Endothelial cell (in vitro differentiated cells): ENCODE results near the gene MICALL2. TPM values are rescaled to one million over a fixed set of nuclear protein-coding genes. Genes with fewer than 3 reads are reported as not detected.

Experiments
- DNase-seq: peaks from one replicate; pipeline ENCODE4 v3.0.0; 2021; ENCODE audit warnings: low spot score
- H3K27ac Mint-ChIP-seq: one replicate; pipeline ENCODE4 v1.8.0; 2021; ENCODE audit warnings: mixed read lengths, inconsistent platforms; ENCODE audit not compliant: unreplicated experiment
- H3K27me3 Mint-ChIP-seq: one replicate; pipeline ENCODE4 v1.8.0; 2021; ENCODE audit warnings: mild to moderate bottlenecking, moderate library complexity, mixed read lengths, inconsistent platforms; ENCODE audit not compliant: unreplicated experiment
- H3K36me3 Mint-ChIP-seq: one replicate; pipeline ENCODE4 v1.8.0; 2021; ENCODE audit warnings: mild to moderate bottlenecking, low read depth, mixed read lengths, inconsistent platforms; ENCODE audit not compliant: unreplicated experiment
- H3K4me1 Mint-ChIP-seq: one replicate; pipeline ENCODE4 v1.8.0; 2021; ENCODE audit warnings: mild to moderate bottlenecking, mixed read lengths, inconsistent platforms; ENCODE audit not compliant: unreplicated experiment
- H3K4me3 Mint-ChIP-seq: one replicate; pipeline ENCODE4 v1.8.0; 2021; ENCODE audit warnings: mild to moderate bottlenecking, mixed read lengths, inconsistent platforms; ENCODE audit not compliant: unreplicated experiment
- H3K9me3 Mint-ChIP-seq: one replicate; pipeline ENCODE4 v1.8.0; 2021; ENCODE audit warnings: mixed read lengths, inconsistent platforms; ENCODE audit not compliant: unreplicated experiment
- CTCF ChIP-seq: fragments of 200-600 bp; sonication (generic); IDR thresholded peaks from one replicate; pipeline ENCODE4 v1.5.0; 2021; ENCODE audit warnings: antibody characterized with exemption; ENCODE audit not compliant: unreplicated experiment
- total RNA-seq: library from RNA; stranded (reverse); fragmentation: NEBNext Ultra II Directional; extraction: Animal tissue kit (Norgen Biotek cat#: 25700); gene quantifications from one replicate; pipeline ENCODE4 v1.2.1, GENCODE V29; 2021; ENCODE audit not compliant: unreplicated experiment

Gene MICALL2
- total RNA-seq, 1 donor from 2014 or later, result 25.0 TPM

DNA sequence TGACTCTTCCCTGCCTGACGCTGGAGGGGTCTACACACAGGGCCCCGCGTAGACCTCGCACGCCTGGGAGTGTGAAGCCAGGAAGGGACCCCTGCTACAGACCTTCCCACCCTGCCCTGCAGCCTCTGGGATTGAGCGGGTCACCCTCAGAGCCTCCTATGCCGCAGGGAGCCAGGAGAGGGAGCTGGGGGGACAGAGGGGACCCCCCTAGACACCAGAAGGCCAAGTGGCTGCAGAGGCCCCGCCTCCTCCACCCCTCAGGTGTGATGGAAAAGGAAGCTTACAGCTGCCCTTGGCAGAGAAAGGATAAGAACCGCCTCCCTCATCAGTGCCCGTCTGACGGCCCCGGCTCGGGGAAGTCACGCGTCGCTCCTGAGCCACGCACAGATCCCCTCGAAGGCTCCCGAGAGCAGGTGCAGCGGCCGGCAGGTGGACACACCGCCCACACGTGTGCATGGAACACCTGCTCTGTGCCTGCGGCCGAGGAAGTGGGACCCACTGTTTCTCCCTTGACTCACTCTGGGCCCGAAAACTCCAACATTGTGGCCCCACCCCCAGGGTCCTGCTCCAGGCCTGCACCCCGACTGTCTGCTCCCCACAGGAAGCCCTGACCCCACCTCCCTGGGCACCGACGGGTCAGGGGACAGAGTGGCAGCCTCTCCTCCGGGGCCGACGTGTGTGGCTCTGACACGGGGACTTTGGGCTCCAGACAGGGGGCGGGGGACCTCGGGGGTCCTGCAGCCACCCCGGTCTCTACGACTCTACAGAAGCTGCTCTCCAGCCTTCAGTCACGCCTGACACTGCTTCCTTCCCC, 73.3 kb downstream of the MICALL2 start:
- TF ChIP-seq CTCF, result no peak
- no peaks in the 10 kb centered on the region for H3K9me3 Mint-ChIP-seq
- no peaks in the 10 kb centered on the region for H3K4me1 Mint-ChIP-seq
- no peak for DNase-seq
- H3K4me3 Mint-ChIP-seq, result no peak overlapping the region
- H3K36me3 Mint-ChIP-seq, result no peaks in the 10 kb centered on the region
- peaks cover 5% of the 10 kb centered on the region for H3K27me3 Mint-ChIP-seq
- no peak overlapping the region for H3K27ac Mint-ChIP-seq

GRCh38 chr7:1385086-1385808, 74.0 kb downstream of the MICALL2 start:
- Mint-ChIP-seq H3K27ac (no peak overlapping the region), H3K27me3 (peaks cover 2% of the 10 kb centered on the region)

More at GRCh38 chr7:1385086-1385808, 74.0 kb downstream of the MICALL2 start:
- no peaks in the 10 kb centered on the region for H3K36me3 Mint-ChIP-seq
- no peak for DNase-seq
- no peaks in the 10 kb centered on the region for H3K9me3 Mint-ChIP-seq
- H3K4me1 Mint-ChIP-seq, result no peaks in the 10 kb centered on the region
- TF ChIP-seq CTCF, result no peak
- H3K4me3 Mint-ChIP-seq, result no peak overlapping the region

Other genes starting within 250 kb of the MICALL2 start
- gene UNCX, start 226.6 kb downstream of the MICALL2 start, total RNA-seq, result not detected
- gene INTS1, start 44.9 kb upstream of the MICALL2 start, total RNA-seq, result 109 TPM
- gene MAFK, start 71.2 kb upstream of the MICALL2 start, total RNA-seq, result 3.4 TPM
- 0.21 TPM for gene TMEM184A, start 96.7 kb upstream of the MICALL2 start, total RNA-seq
- gene PSMG3, start 110.6 kb upstream of the MICALL2 start, total RNA-seq, result 20.3 TPM
- gene ELFN1, start 210.8 kb upstream of the MICALL2 start, total RNA-seq, result 10.6 TPM